ENCODE measurements around the gene PCDH8. TPM values are rescaled to one million over a fixed set of nuclear protein-coding genes. Genes with fewer than 3 reads are reported as not detected.

Gene PCDH8
- total and polyA plus RNA-seq, 2 of the 13 experiments (the other 11 are each of a cell fraction or from before 2014, with no cell fraction given): not detected

- intact Hi-C loops (cut with micrococcal nuclease; ENCODE audit: unreplicated experiment): no loop called here
- Histone ChIP-seq H2AFZ (ENCODE audit: low read length) (no peak overlapping the region), H3K4me3 (replicated peaks in 1 of 3; ENCODE audit: insufficient read depth in 1 of 3, low read depth in 2 of 3, low read length in 3 of 3) (no peak overlapping the region), H3K79me2 (ENCODE audit: insufficient read depth, low read length) (no peaks in the 10 kb centered on the region), H3K9ac (ENCODE audit: insufficient read depth, low read depth, low read length) (no peak overlapping the region), H3K27ac (ENCODE audit: extremely low read length, insufficient read depth, low read length) (no peak overlapping the region), H3K4me1 (ENCODE audit: insufficient read depth, low read length) (no peaks in the 10 kb centered on the region), H3K27me3 (ENCODE audit: control insufficient read depth in 1 of 2, insufficient read depth in 2 of 2, low read length in 2 of 2) (no peaks in the 10 kb centered on the region), H3K9me3 (ENCODE audit: low read length) (no peaks in the 10 kb centered on the region), H3K36me3 (replicated peaks in 1 of 2; ENCODE audit: control insufficient read depth in 1 of 2, insufficient read depth in 2 of 2, low read length in 2 of 2) (no peaks in the 10 kb centered on the region), H3K4me2 (ENCODE audit: low read depth, low read length) (no peak overlapping the region), H4K20me1 (ENCODE audit: insufficient read depth, low read length) (no peaks in the 10 kb centered on the region)
- DNase-seq (ENCODE audit: low spot score) (no peak), FAIRE-seq (no peak), ATAC-seq (no peak)
- BruUV-seq (replicated peaks): no TSS peak
- 0% methylated on average over 2 of the region's 2 CpGs for WGBS (ENCODE audit: low lambda C conversion rate)
- CTCF ChIA-PET (ENCODE audit: low intra/inter-chr PET ratio, low total read pairs): no interaction called here
- TF ChIP-seq ZXDC (CRISPR knock-in tag; IDR thresholded peaks at IDR 0.05) (no peak), ZNF788 (CRISPR knock-in tag; IDR thresholded peaks at IDR 0.05; ENCODE audit: borderline replicate concordance) (no peak), NFYC (CRISPR knock-in tag; IDR thresholded peaks at IDR 0.05) (no peak), ERF (CRISPR knock-in tag; IDR thresholded peaks at IDR 0.05) (no peak), SRSF4 (IDR thresholded peaks at IDR 0.05; ENCODE audit: low read depth, low read length, poor library complexity, severe bottlenecking) (no peak), ZNF556 (CRISPR knock-in tag; IDR thresholded peaks at IDR 0.05; ENCODE audit: borderline replicate concordance) (no peak), POLR2A (IDR thresholded peaks at IDR 0.05; ENCODE audit: insufficient read depth in 1 of 2, low read depth in 2 of 2, low read length in 2 of 2) (no peak), ZNF34 (CRISPR knock-in tag; IDR thresholded peaks at IDR 0.05; ENCODE audit: borderline replicate concordance) (no peak), U2AF1 (optimal IDR thresholded peaks at IDR 0.05; ENCODE audit: low read depth, low read length) (no peak), ZNF331 (CRISPR knock-in tag; IDR thresholded peaks at IDR 0.05) (no peak)
- POLR2A ChIA-PET: no interaction called here
- in situ Hi-C loops (cut with HindIII; ENCODE audit: extremely low pct_ligation_motif_present, low pct_unique_long_range_greater_than_20kb): no loop called here
These were observed 13.2 kb downstream of the PCDH8 start for GRCh38 chr13:52835071-52835839.
